ENCODE measurements around the gene MIPEP.

Gene MIPEP

DNA sequence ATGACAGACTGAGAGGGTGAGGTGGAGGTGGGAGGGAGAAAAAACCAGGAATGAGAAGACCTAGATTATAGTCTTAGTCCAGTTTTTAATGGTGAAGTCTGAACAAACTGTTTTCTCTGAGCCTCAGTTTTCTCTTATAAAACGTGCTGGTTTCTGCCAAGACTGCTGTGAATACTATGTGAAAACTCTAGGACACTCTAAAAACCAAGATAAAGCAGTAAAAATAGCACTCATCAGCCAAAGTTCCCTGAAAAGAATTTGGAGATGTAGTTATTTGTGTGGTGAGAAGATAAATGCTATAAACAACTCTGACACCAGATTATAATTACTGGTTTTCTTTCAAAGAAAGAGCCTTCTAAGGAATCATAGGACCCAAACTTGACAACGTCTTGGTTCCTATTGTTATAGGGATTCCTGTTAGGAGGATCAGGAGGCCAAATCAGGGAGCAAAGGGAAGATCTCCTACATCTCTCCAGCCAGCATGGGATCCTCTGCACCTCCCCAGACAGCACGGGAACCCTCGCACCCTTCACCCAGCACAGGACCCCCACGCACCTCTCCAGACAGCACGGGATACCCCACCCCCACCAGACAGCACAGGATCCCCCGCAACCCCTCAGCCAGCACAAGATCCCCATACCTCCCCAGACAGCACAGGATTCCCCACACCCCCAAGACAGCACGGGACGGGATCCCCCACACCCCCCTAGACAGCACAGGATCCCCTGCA lies 130.2 kb downstream of the MIPEP start:
- H3K4me1 ChIP-seq (ENCODE audit: control insufficient read depth in 5 of 5, insufficient read depth in 5 of 5, low read length in 5 of 5) = no peaks in the 10 kb centered on the region
- no peak overlapping the region for H3K4me3 ChIP-seq (ENCODE audit: low read depth in 1 of 5, low read length in 5 of 5)
- H3K27ac ChIP-seq (ENCODE audit: low read depth, low read length) = no peak overlapping the region
- H3K27me3 ChIP-seq (ENCODE audit: control insufficient read depth in 5 of 5, insufficient read depth in 4 of 5, low read length in 5 of 5) = no peaks in the 10 kb centered on the region
- H3K9me3 ChIP-seq (ENCODE audit: control insufficient read depth in 5 of 5, low read length in 5 of 5) = no peaks in the 10 kb centered on the region
- H3K36me3 ChIP-seq (ENCODE audit: control insufficient read depth in 5 of 5, insufficient read depth in 5 of 5, low read length in 5 of 5) = peaks cover 3 to 14% (median 10%) of the 10 kb centered on the region in 5 donors
- no peak overlapping the region for H3K9ac ChIP-seq (ENCODE audit: low read length in 5 of 5)

DNA sequence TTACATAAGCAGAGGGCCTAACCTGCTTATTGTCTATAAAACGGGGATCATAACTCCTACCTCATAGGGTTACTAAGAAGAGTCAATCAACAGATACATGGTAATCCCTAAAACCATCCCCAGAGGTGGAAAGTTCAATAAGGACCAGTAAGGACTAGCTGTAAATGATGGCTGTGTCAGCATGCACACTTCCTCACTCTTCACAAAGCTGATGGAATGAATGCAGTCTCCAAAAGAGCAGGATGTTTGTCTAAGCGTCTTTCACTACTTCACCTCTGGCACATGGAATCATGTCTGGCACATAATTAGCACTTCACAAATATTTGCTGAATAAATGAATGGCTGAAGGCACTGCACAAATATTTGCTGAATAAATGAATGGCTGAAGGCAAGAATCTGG lies 134.2 kb downstream of the MIPEP start:
- Histone ChIP-seq H3K9me3 (ENCODE audit: control insufficient read depth in 5 of 5, low read length in 5 of 5) (no peaks in the 10 kb centered on the region), H3K9ac (ENCODE audit: low read length in 5 of 5) (no peak overlapping the region), H3K27ac (ENCODE audit: low read depth, low read length) (no peak overlapping the region), H3K36me3 (ENCODE audit: control insufficient read depth in 5 of 5, insufficient read depth in 5 of 5, low read length in 5 of 5) (peaks cover 5 to 23% (median 15%) of the 10 kb centered on the region in 5 donors), H3K27me3 (ENCODE audit: control insufficient read depth in 5 of 5, insufficient read depth in 4 of 5, low read length in 5 of 5) (no peaks in the 10 kb centered on the region), H3K4me1 (ENCODE audit: control insufficient read depth in 5 of 5, insufficient read depth in 5 of 5, low read length in 5 of 5) (no peaks in the 10 kb centered on the region), H3K4me3 (ENCODE audit: low read depth in 1 of 5, low read length in 5 of 5) (no peak overlapping the region)

DNA sequence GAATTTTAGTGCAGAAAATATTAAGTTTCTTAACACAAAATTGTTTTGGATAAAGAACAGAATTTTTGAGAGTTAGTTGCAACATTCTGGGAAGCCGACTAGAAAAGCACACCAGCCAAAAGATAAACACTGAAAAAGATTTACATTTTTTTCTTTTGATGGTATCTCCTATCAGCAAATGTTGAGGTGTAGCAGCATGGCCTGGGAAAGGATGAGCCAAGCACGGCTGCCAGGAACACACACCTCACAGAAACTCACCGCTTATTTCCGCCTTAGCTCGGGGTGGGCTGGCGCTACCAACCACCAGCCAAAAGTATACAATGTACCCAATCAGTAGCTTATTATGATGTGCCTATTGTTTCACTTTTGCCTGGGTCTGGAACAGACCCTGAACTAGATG lies 134.7 kb downstream of the MIPEP start:
- Histone ChIP-seq H3K36me3 (ENCODE audit: control insufficient read depth in 5 of 5, insufficient read depth in 5 of 5, low read length in 5 of 5) (peaks cover 5 to 21% (median 12%) of the 10 kb centered on the region in 5 donors), H3K4me1 (ENCODE audit: control insufficient read depth in 5 of 5, insufficient read depth in 5 of 5, low read length in 5 of 5) (no peaks in the 10 kb centered on the region), H3K27me3 (ENCODE audit: control insufficient read depth in 5 of 5, insufficient read depth in 4 of 5, low read length in 5 of 5) (no peaks in the 10 kb centered on the region), H3K9ac (ENCODE audit: low read length in 5 of 5) (no peak overlapping the region), H3K4me3 (ENCODE audit: low read depth in 1 of 5, low read length in 5 of 5) (no peak overlapping the region), H3K9me3 (ENCODE audit: control insufficient read depth in 5 of 5, low read length in 5 of 5) (no peaks in the 10 kb centered on the region), H3K27ac (ENCODE audit: low read depth, low read length) (no peak overlapping the region)

DNA sequence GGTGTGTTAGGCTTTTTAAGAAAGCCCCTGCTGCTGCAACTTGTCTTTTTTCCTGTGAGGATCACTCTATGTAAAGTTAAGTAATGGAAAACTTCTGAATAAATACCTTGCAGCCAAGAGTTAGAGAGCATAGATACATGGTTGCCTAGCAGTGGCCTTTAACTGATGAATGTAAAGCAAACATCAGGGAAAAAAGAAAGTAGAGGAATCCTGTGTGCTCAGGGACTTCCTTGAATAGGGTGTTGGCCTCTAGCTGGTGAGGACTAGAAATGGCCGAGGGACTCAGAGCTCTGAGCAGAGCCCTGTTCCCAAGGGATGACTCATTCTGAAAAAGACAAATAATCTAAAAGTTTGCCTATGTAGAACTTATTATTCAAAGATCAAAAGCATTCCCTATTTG lies 135.7 kb downstream of the MIPEP start:
- Histone ChIP-seq H3K4me3 (ENCODE audit: low read depth in 1 of 5, low read length in 5 of 5) (no peak overlapping the region), H3K27ac (ENCODE audit: low read depth, low read length) (no peak overlapping the region), H3K27me3 (ENCODE audit: control insufficient read depth in 5 of 5, insufficient read depth in 4 of 5, low read length in 5 of 5) (no peaks in the 10 kb centered on the region), H3K9ac (ENCODE audit: low read length in 5 of 5) (no peak overlapping the region), H3K4me1 (ENCODE audit: control insufficient read depth in 5 of 5, insufficient read depth in 5 of 5, low read length in 5 of 5) (no peaks in the 10 kb centered on the region), H3K9me3 (ENCODE audit: control insufficient read depth in 5 of 5, low read length in 5 of 5) (no peaks in the 10 kb centered on the region), H3K36me3 (ENCODE audit: control insufficient read depth in 5 of 5, insufficient read depth in 5 of 5, low read length in 5 of 5) (peaks cover 5 to 23% (median 12%) of the 10 kb centered on the region in 5 donors)

DNA sequence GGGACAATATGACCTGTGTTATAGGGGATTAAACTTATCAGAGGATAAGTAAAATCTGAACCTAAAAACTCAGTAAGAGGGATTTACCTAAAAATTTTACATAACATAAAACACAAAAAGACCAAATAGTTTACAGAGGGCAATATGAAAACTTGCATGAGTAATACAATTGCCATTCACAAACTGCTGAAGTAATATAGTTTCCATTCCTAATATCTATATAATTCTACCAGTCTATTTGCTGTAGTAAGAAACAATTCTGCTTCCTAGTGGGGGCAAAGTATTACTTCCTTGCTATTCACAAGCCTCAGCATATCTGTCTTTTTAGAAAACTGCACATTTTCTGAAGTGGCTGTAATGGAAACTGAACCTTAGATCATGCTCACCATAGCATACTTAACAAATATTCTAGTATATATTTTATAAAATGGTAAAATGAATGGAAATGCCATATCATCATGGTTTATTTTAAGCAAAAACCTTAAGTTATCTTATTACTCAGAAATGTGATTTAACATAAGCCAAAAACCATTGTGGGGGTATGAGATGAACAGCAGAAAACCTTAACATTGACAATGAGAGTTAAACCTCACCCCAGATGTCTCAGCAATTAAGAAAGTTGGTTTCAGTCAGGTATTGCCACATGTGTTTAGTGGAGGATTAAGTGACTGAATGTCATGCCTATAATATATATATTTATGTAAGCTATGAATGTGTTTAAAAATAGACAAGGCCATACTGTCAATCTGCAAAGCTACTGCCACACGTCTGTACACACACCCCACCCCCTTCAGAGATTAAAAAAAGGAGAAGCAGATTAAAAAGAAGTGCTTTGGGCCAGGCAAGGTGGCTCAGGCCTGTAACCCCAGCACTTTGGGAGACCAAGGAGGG lies 136.8 kb downstream of the MIPEP start:
- Histone ChIP-seq H3K9ac (ENCODE audit: low read length in 5 of 5) (no peak overlapping the region), H3K9me3 (ENCODE audit: control insufficient read depth in 5 of 5, low read length in 5 of 5) (no peaks in the 10 kb centered on the region), H3K4me1 (ENCODE audit: control insufficient read depth in 5 of 5, insufficient read depth in 5 of 5, low read length in 5 of 5) (no peaks in the 10 kb centered on the region), H3K36me3 (ENCODE audit: control insufficient read depth in 5 of 5, insufficient read depth in 5 of 5, low read length in 5 of 5) (peaks cover 5 to 23% (median 12%) of the 10 kb centered on the region in 5 donors), H3K4me3 (ENCODE audit: low read depth in 1 of 5, low read length in 5 of 5) (no peak overlapping the region), H3K27me3 (ENCODE audit: control insufficient read depth in 5 of 5, insufficient read depth in 4 of 5, low read length in 5 of 5) (no peaks in the 10 kb centered on the region), H3K27ac (ENCODE audit: low read depth, low read length) (no peak overlapping the region)

DNA sequence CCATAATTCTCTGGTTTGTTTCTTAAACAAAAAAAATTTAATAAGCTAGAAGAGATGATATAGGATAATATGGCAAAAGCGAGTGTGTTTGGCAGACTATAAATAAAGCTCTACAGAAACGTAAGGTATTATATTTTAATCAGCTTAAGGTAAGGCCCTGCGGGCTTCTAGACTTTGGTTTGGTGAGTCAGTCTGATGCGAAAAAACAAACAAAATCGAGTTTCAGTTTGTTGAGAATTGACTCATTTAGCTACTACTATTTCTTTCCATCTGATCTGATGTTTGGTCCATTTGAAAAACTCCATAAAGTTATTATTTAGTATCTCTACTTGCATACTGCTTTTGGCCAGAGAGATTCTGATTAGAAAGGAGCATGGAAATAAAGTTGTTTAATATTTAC lies 138.0 kb downstream of the MIPEP start:
- no peaks in the 10 kb centered on the region for H3K4me1 ChIP-seq (ENCODE audit: control insufficient read depth in 5 of 5, insufficient read depth in 5 of 5, low read length in 5 of 5)
- peaks cover 5 to 23% (median 12%) of the 10 kb centered on the region in 5 donors for H3K36me3 ChIP-seq (ENCODE audit: control insufficient read depth in 5 of 5, insufficient read depth in 5 of 5, low read length in 5 of 5)
- no peaks in the 10 kb centered on the region for H3K27me3 ChIP-seq (ENCODE audit: control insufficient read depth in 5 of 5, insufficient read depth in 4 of 5, low read length in 5 of 5)

DNA sequence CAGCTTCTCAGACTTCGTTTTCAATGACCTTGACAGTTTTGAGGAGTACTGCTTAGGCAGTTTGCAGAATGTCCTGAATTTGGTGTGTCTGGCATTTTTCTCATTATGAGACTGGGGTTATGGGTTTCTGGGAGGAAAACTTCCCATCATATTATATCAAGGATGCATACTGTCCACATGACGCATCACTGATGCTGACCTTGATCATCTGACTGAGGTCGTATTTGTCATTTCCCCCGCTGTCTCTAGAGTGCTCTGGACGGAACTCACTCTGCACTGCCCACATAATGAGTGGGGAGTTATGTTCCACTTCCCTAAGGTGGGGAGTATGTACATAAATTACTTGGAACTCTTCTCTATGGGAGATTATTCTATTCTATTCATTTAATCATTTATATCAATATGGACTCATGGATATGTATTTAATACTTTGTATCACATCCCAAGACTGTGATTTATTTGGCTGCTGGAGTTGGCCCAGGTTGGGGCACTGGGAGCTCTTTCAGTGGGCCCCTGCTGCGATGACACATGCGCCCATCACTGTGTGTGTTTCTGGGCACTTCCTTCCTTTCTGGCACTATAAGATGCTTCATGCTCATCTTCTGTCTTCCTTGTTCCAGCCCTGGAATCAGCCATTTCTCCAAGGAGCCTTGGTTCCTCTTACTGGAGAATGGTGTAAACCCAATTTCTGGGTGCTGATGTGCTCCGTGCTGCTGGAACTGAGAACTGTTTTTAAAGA lies 138.6 kb downstream of the MIPEP start:
- no peak overlapping the region for H3K9ac ChIP-seq (ENCODE audit: low read length in 5 of 5)
- H3K27ac ChIP-seq (ENCODE audit: low read depth, low read length) = no peak overlapping the region
- H3K27me3 ChIP-seq (ENCODE audit: control insufficient read depth in 5 of 5, insufficient read depth in 4 of 5, low read length in 5 of 5) = no peaks in the 10 kb centered on the region
- H3K4me3 ChIP-seq (ENCODE audit: low read depth in 1 of 5, low read length in 5 of 5) = no peak overlapping the region
- no peaks in the 10 kb centered on the region for H3K4me1 ChIP-seq (ENCODE audit: control insufficient read depth in 5 of 5, insufficient read depth in 5 of 5, low read length in 5 of 5)
- no peaks in the 10 kb centered on the region for H3K9me3 ChIP-seq (ENCODE audit: control insufficient read depth in 5 of 5, low read length in 5 of 5)
- peaks cover 5 to 23% (median 12%) of the 10 kb centered on the region in 5 donors for H3K36me3 ChIP-seq (ENCODE audit: control insufficient read depth in 5 of 5, insufficient read depth in 5 of 5, low read length in 5 of 5)

More for the DNA sequence above, 138.0 kb downstream of the MIPEP start:
- H3K27ac ChIP-seq (ENCODE audit: low read depth, low read length) = no peak overlapping the region
- no peaks in the 10 kb centered on the region for H3K9me3 ChIP-seq (ENCODE audit: control insufficient read depth in 5 of 5, low read length in 5 of 5)
- H3K4me3 ChIP-seq (ENCODE audit: low read depth in 1 of 5, low read length in 5 of 5) = no peak overlapping the region
- no peak overlapping the region for H3K9ac ChIP-seq (ENCODE audit: low read length in 5 of 5)

DNA sequence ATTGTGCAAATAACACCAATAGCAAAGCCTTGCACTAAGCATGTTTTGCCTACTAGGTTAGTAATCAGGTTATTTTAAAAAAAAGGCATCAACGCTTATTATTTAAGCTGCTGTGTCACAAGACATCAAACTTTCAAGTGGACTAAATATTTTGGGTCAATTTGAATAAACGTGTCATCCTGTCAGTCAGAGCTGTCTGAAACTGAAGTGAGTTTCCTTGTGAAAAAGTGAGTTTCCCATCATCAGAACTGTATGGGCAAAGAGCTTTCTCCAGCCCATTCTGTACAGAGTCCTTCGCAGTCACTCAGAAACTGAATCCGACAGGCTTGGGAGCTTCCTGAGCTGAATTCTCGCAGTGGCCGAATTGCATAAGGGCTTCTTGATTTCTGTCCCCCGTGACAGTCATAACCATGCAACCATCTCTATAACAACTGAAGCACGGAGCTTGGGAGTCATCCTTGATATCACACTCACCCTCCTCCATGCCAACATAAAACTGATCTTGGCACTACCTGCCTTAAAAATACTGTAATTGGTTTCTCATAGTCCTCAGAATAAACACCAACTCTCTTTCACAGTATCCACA lies 139.8 kb downstream of the MIPEP start:
- Histone ChIP-seq H3K9ac (ENCODE audit: low read length in 5 of 5) (no peak overlapping the region), H3K9me3 (ENCODE audit: control insufficient read depth in 5 of 5, low read length in 5 of 5) (no peaks in the 10 kb centered on the region), H3K27ac (ENCODE audit: low read depth, low read length) (no peak overlapping the region), H3K4me1 (ENCODE audit: control insufficient read depth in 5 of 5, insufficient read depth in 5 of 5, low read length in 5 of 5) (no peaks in the 10 kb centered on the region), H3K36me3 (ENCODE audit: control insufficient read depth in 5 of 5, insufficient read depth in 5 of 5, low read length in 5 of 5) (peaks cover 0 to 17% (median 8%) of the 10 kb centered on the region in 5 donors), H3K4me3 (ENCODE audit: low read depth in 1 of 5, low read length in 5 of 5) (no peak overlapping the region), H3K27me3 (ENCODE audit: control insufficient read depth in 5 of 5, insufficient read depth in 4 of 5, low read length in 5 of 5) (no peaks in the 10 kb centered on the region)

DNA sequence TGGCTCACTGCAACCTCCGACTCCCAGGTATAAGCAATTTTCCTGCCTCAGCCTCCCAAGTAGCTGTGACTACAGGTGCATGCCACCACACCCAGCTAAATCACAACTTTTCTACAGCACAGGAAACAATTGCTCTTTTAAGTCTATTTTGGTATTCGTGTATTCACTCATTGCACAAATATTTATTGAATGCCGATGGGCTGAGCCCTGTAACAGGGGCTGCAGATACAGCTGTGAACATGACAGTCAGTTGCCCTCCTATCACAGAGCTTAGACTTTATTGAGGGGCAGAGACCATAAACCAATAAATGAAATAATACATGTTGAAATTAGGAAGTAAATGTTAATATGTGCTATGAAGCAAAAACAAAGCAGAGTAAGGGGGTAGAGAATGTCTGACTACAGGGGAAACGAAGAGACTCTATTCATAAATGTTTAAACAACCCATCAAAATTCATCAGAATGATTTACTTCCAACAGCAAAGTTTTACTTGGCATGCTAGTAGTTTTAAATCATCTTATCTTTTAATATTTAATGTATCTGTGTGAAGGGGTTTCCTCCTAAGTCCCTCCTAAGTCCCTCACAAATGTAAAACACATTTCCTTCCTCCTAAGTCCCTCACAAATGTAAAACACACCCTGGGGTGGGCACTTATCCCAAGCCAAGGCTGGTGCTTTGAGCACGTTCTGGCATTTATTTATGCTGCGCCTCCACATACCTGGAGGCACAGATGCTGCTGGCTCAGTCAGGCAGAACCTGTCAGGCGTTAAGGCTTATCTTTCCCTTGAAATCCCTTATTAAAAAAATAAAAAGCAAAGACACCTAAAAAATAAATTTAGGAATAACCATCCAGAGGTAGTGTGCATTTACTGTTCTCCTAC lies 140.8 kb downstream of the MIPEP start:
- no peaks in the 10 kb centered on the region for H3K4me1 ChIP-seq (ENCODE audit: control insufficient read depth in 5 of 5, insufficient read depth in 5 of 5, low read length in 5 of 5)

More for the DNA sequence above, 140.8 kb downstream of the MIPEP start:
- H3K9me3 ChIP-seq (ENCODE audit: control insufficient read depth in 5 of 5, low read length in 5 of 5) = no peaks in the 10 kb centered on the region
- H3K27ac ChIP-seq (ENCODE audit: low read depth, low read length) = no peak overlapping the region
- H3K4me3 ChIP-seq (ENCODE audit: low read depth in 1 of 5, low read length in 5 of 5) = no peak overlapping the region
- H3K27me3 ChIP-seq (ENCODE audit: control insufficient read depth in 5 of 5, insufficient read depth in 4 of 5, low read length in 5 of 5) = no peaks in the 10 kb centered on the region
- no peak overlapping the region for H3K9ac ChIP-seq (ENCODE audit: low read length in 5 of 5)
- peaks cover 0 to 17% (median 8%) of the 10 kb centered on the region in 5 donors for H3K36me3 ChIP-seq (ENCODE audit: control insufficient read depth in 5 of 5, insufficient read depth in 5 of 5, low read length in 5 of 5)

Data from subcutaneous abdominal adipose tissue (tissue), 5 donors.